Measurements from ENCODE around the gene TNFAIP6.

TNFAIP6 gene

DNA sequence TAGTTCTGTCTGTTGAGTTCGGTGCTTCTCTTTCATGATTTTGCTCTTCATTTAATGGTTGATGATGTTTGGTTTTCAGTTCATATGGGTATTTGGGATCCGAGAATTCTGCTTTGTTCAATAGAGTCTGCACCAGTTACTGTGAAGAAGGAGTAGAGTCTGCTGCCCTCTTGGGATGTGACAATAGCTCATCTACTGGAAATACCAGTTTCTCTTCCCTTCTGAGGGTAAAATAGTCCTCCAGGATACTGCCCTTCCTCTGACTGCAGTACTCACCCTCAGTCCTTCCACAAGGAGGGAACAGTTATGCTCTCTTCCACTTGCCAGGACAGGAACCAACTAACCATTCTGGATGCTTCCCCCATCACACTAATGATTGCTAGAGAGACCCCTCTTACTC, 12.5 kb upstream of the TNFAIP6 start:
- intact Hi-C loops (cut with micrococcal nuclease): no loop called here
- peaks cover 31% of the 10 kb centered on the region for H3K4me1 Mint-ChIP-seq (ENCODE audit: low read depth)

DNA sequence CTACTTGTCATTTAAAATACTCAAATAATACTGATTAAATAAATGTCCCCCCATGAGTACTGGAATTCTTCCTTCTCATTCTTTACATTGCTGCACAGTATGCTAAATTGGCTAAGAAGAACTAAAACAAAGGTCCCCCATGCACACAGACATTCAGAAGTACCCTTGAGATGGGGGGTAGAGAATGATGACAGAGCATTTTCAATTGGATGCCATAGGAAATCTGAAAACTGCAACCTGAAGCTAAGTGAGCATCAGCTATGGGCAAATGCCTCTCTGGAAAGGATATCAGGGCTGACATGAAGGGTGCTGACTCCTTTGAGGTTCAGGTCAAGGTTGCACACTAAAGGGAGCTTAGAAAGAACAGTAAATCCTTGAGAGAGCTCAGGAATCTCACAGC, 10.1 kb upstream of the TNFAIP6 start:
- intact Hi-C loops (cut with micrococcal nuclease): no loop called here
- Mint-ChIP-seq H3K9me3 (peaks cover 9% of the 10 kb centered on the region), H3K4me1 (ENCODE audit: low read depth) (peaks cover 31% of the 10 kb centered on the region), H3K27me3 (no peaks in the 10 kb centered on the region), H3K4me3 (no peak overlapping the region), H3K36me3 (ENCODE audit: low read depth) (no peaks in the 10 kb centered on the region), H3K27ac (no peak overlapping the region)

More for the DNA sequence above, 12.5 kb upstream of the TNFAIP6 start:
- Mint-ChIP-seq H3K4me3 (no peak overlapping the region), H3K27ac (no peak overlapping the region), H3K36me3 (ENCODE audit: low read depth) (no peaks in the 10 kb centered on the region), H3K9me3 (peaks cover 25% of the 10 kb centered on the region), H3K27me3 (no peaks in the 10 kb centered on the region)

DNA sequence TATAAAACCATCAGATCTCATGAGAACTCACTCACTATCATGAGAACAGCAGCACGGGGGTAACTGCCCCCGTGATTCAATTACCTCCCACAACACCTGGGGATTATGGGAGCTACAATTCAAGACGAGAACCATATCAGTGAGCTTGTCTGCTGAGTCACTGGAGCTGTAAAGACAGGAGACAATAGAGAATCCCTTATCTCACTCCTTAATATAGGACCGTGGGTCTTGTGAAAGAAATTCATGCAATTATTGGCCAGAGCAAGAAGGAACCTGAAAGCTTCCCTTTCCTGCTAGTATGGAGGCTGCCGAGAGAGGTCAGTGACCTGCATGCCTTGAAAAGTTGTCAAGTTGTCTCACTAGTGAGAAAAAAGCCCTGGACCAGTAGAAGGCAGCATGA, 9.5 kb upstream of the TNFAIP6 start:
- Mint-ChIP-seq H3K27ac (no peak overlapping the region), H3K4me3 (no peak overlapping the region), H3K4me1 (ENCODE audit: low read depth) (peaks cover 31% of the 10 kb centered on the region), H3K27me3 (no peaks in the 10 kb centered on the region), H3K36me3 (ENCODE audit: low read depth) (no peaks in the 10 kb centered on the region), H3K9me3 (peaks cover 9% of the 10 kb centered on the region)
- intact Hi-C loops (cut with micrococcal nuclease): no loop called here

- Mint-ChIP-seq H3K4me1 (ENCODE audit: low read depth) (peaks cover 31% of the 10 kb centered on the region), H3K4me3 (no peak overlapping the region), H3K36me3 (ENCODE audit: low read depth) (no peaks in the 10 kb centered on the region), H3K27me3 (no peaks in the 10 kb centered on the region), H3K27ac (no peak overlapping the region), H3K9me3 (no peaks in the 10 kb centered on the region)
- intact Hi-C loops (cut with micrococcal nuclease): no loop called here
These were observed 6.7 kb upstream of the TNFAIP6 start for GRCh38 chr2:151350579-151351195.

- H3K27ac Mint-ChIP-seq: no peak overlapping the region
These were observed 3.4 kb upstream of the TNFAIP6 start for GRCh38 chr2:151353995-151354394.

GRCh38 chr2:151354807-151355206, 2.6 kb upstream of the TNFAIP6 start:
- Mint-ChIP-seq H3K9me3 (no peaks in the 10 kb centered on the region), H3K27ac (no peak overlapping the region), H3K27me3 (no peaks in the 10 kb centered on the region), H3K4me1 (ENCODE audit: low read depth) (peaks cover 26% of the 10 kb centered on the region), H3K4me3 (no peak overlapping the region), H3K36me3 (ENCODE audit: low read depth) (no peaks in the 10 kb centered on the region)
- intact Hi-C loops (cut with micrococcal nuclease): loop anchor here (5.0 kb wide), 1 partner anchor 68 kb away; the partner anchor contains the start of gene NMI

More at GRCh38 chr2:151353995-151354394, 3.4 kb upstream of the TNFAIP6 start:
- H3K4me1 Mint-ChIP-seq (ENCODE audit: low read depth): peaks cover 32% of the 10 kb centered on the region
- no peaks in the 10 kb centered on the region for H3K36me3 Mint-ChIP-seq (ENCODE audit: low read depth)
- H3K4me3 Mint-ChIP-seq: no peak overlapping the region
- intact Hi-C loops (cut with micrococcal nuclease): no loop called here
- H3K27me3 Mint-ChIP-seq: no peaks in the 10 kb centered on the region
- no peaks in the 10 kb centered on the region for H3K9me3 Mint-ChIP-seq

- Mint-ChIP-seq H3K4me1 (ENCODE audit: low read depth) (peaks cover 35% of the 10 kb centered on the region), H3K9me3 (no peaks in the 10 kb centered on the region), H3K27ac (no peak overlapping the region), H3K27me3 (no peaks in the 10 kb centered on the region), H3K36me3 (ENCODE audit: low read depth) (no peaks in the 10 kb centered on the region), H3K4me3 (no peak overlapping the region)
- intact Hi-C loops (cut with micrococcal nuclease): loop anchor here (5.0 kb wide), 1 partner anchor 71 kb away; the partner anchor contains the start of gene NMI
These were observed 976 bp downstream of the TNFAIP6 start for GRCh38 chr2:151358166-151358970.

DNA sequence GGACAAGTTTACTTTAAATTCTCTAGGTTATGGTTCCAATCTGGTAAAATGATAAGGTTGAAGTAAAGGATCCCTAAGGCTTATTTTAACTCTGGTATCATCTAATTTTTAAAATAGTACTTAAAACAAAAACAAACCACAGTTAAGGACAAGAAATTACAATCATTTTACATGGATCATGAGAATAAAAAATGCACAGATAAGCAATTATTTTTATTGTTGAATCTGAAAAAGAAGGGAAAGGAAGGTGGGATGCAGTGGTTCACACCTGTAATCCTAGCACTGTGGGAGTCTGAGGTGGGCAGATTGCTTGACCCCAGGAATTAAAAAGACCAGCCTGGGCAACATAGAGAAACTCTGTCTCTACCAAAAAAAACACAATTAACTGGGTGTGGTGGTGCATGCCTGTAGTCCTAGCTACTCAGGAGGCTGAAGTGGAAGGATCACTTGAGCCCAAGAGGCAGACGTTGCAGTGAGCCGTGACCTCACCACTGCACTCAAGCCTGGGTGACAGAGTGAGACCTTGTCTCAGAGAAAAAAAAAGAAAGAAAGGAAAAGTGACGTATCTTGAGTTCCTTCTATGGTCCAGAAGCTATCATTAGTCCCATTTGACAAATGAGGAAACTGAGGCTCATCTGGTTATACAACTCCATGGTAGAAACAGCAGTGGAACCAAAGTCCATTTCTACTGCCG, 2.5 kb downstream of the TNFAIP6 start:
- Mint-ChIP-seq H3K9me3 (no peaks in the 10 kb centered on the region), H3K4me3 (no peak overlapping the region), H3K4me1 (ENCODE audit: low read depth) (peaks cover 38% of the 10 kb centered on the region), H3K27ac (no peak overlapping the region), H3K27me3 (no peaks in the 10 kb centered on the region), H3K36me3 (ENCODE audit: low read depth) (no peaks in the 10 kb centered on the region)
- intact Hi-C loops (cut with micrococcal nuclease): loop anchor here (5.0 kb wide), 2 partner anchors 52 to 73 kb away; partner anchors contain the start of gene NMI

DNA sequence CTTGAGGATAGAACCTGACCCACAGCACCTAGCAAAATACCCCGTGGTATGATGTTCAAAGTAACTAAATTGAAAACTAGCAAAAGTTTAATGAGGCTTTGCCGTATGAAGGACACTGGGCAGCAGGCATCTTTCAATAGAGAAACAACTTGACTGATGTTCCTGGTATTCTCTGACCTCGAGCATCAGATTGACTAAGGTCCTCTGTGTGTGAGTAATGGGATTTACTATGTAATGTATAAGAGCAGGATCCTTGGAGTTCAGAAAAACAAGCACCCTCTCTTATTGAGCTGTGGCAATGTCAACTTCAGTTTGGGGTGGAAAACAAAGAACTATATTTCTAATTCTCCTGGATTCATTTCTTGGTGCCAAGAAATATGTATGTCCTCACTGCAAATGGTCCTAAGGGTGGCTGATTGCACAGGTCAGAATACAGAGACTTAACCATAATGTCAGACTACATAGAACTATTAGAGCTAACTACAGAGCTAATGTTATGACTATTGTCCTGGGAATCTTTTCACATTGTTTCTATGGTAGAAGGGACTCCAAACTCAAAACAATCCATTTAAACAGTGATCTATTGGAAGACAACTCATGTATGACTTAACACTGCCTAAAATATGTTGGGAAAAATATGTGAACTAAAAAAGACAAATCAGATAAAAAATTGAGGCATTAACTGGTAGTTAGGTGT, 4.4 kb downstream of the TNFAIP6 start:
- Mint-ChIP-seq H3K4me1 (ENCODE audit: low read depth) (peaks cover 30% of the 10 kb centered on the region), H3K9me3 (no peaks in the 10 kb centered on the region), H3K36me3 (ENCODE audit: low read depth) (no peaks in the 10 kb centered on the region), H3K27ac (no peak overlapping the region), H3K4me3 (no peak overlapping the region), H3K27me3 (no peaks in the 10 kb centered on the region)
- intact Hi-C loops (cut with micrococcal nuclease): loop anchor here (5.0 kb wide), 1 partner anchor 50 kb away; no protein-coding TSS in a partner anchor

DNA sequence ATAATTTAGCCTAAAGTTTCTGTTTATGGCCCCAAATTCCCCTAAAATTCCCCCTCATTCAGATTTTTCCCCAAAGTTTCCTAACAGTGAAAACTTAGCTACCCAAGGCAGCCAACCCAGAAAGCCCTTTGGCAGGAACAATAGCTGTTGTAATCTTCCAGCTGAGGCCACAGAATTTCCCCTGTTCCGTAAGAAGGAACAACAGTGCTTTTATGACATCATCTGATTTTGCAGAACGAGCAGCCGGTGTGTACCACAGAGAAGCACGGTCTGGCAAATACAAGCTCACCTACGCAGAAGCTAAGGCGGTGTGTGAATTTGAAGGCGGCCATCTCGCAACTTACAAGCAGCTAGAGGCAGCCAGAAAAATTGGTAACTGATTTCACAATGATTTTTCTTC, 6.3 kb downstream of the TNFAIP6 start:
- Mint-ChIP-seq H3K36me3 (ENCODE audit: low read depth) (no peaks in the 10 kb centered on the region), H3K4me3 (peak overlapping the region; percentile 41), H3K27ac (peak overlapping the region; percentile 81), H3K27me3 (no peaks in the 10 kb centered on the region), H3K9me3 (no peaks in the 10 kb centered on the region), H3K4me1 (ENCODE audit: low read depth) (peaks cover 22% of the 10 kb centered on the region)
- intact Hi-C loops (cut with micrococcal nuclease): loop anchor here (5.0 kb wide), 1 partner anchor 49 kb away; no protein-coding TSS in a partner anchor

GRCh38 chr2:151367571-151367970, 10.2 kb downstream of the TNFAIP6 start:
- Mint-ChIP-seq H3K4me1 (ENCODE audit: low read depth) (peaks cover 11% of the 10 kb centered on the region), H3K36me3 (ENCODE audit: low read depth) (peaks cover 5% of the 10 kb centered on the region), H3K4me3 (no peak overlapping the region), H3K27ac (no peak overlapping the region), H3K27me3 (no peaks in the 10 kb centered on the region), H3K9me3 (no peaks in the 10 kb centered on the region)
- intact Hi-C loops (cut with micrococcal nuclease): no loop called here

- peaks cover 5% of the 10 kb centered on the region for H3K36me3 Mint-ChIP-seq (ENCODE audit: low read depth)
- H3K27ac Mint-ChIP-seq: peak overlapping the region; percentile 8
- intact Hi-C loops (cut with micrococcal nuclease): no loop called here
- H3K9me3 Mint-ChIP-seq: no peaks in the 10 kb centered on the region
- H3K4me3 Mint-ChIP-seq: no peak overlapping the region
- H3K27me3 Mint-ChIP-seq: no peaks in the 10 kb centered on the region
- peaks cover 7% of the 10 kb centered on the region for H3K4me1 Mint-ChIP-seq (ENCODE audit: low read depth)
These were observed 17.0 kb downstream of the TNFAIP6 start for GRCh38 chr2:151374436-151374835.

DNA sequence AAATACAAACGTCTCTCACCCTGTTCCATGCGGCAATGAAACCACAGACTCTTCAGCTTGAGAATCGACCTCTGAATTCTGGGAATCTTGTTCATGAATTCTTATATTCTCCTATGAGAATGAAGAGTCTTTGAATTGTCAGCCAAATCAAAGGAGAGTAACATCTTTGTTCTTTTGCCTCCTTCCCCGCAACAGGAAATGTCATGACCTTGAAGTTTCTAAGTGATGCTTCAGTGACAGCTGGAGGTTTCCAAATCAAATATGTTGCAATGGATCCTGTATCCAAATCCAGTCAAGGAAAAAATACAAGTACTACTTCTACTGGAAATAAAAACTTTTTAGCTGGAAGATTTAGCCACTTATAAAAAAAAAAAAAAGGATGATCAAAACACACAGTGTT, 21.8 kb downstream of the TNFAIP6 start:
- Mint-ChIP-seq H3K27me3 (no peaks in the 10 kb centered on the region), H3K4me3 (no peak overlapping the region), H3K36me3 (ENCODE audit: low read depth) (no peaks in the 10 kb centered on the region), H3K27ac (no peak overlapping the region), H3K4me1 (ENCODE audit: low read depth) (peaks cover 9% of the 10 kb centered on the region), H3K9me3 (no peaks in the 10 kb centered on the region)
- intact Hi-C loops (cut with micrococcal nuclease): no loop called here

Measured in dendritic cell treated with granulocyte-macrophage colony-stimulating factor and Interleukin-4, amounts not matched to agents 40 ng/mL and 50 ng/mL, for 4 days (primary cell).